Kidney capillary endothelial cell (primary cell): Measurements from ENCODE around the gene EGFR.
A peak's percentile ranks its signal among the peaks of the same experiment; 100 is the strongest.

Experiments
- DNase-seq: peaks from one replicate; pipeline ENCODE4 v3.0.0-alpha.2; 2018; ENCODE audit warnings: low spot score

Gene EGFR

DNA sequence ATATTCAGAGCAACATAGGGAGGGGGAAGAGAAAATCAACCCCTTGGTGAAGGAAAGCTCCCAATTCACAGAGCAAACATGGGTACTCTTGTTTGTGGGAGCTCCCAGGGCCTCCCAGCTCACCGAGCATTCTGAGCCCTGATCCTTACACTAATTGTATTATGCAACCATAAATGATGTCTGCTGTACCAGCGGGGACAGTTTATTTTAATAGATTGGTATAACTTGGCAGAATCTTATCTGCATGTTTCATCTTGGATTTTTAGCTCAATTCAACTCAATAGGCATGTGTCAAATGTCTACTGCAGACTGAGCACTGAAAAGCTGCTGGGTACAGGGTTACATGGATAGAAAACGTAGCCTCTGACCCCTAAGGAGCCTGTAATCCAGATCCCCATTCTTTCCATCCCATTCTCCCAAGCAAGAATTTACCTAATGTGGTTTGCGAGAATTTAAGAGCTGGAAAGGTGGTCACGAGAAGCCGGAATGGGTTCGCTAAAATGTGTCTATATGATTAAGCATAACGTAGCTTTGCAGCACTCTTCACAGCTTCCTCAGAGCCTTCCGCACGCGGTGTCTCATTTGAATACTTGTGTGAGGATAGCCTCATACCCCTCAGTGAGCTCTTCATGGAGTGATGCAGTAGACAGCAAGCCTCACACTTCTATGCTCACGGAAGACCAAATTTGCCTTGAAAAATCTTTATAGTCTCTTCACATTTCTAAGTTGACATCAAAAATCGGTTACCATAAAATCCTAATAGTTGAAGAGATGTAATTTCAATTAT, 18.3 kb downstream of the EGFR start:
- no peak for DNase-seq

DNA sequence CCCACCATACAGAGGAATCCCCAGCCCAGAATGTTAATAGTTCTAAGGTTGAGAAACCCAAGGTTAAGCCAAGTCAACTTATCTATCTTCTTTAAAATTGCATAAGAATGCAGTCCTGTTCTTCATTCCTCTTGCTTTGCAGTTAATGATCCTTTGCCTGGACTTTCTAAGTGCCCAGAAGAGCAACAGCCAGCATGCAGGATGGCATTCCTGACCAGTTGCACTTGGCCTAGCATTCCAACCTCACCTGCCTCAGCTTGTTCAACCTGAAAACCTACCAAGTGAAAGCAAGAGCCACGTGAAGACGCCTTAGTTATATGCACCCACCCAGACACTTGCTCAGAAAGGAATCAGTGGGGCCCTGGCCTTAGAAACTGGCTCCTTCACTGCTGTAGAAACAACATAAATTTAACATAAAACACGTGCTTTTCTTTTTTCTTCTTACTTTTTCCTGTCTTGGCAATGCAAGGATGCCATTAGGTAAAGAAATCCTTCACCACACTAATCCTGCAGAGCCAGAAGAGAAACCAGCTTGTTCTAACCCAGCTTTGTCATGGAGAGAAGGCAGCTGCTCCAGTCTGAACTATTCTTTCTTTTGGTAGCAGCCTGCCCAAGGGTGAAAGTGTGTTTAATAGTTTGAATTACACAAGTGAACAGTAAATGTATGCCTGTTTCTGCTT, 25.0 kb downstream of the EGFR start:
- DNase-seq, result no peak

GRCh38 chr7:55044371-55044717, 25.5 kb downstream of the EGFR start:
- DNase-seq, result no peak

DNA sequence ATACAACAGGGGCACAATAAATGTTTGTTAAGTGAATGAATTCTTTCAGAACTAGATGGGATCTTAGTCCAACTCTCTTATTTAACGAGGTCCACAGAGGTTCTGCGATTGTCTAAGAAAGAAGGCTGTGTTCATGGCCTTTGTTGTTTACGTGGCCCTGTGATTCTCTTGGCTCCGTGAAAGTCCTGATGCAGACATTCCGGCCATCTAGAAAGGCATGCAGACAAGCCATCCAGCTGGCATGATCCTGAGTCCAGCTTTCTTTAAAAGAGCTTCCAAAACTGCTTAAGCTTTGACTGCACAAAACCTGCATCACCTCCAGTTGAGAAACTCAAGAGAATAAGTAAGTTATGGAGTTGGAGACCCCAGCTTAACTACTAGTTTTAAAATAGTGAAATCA, 26.0 kb downstream of the EGFR start:
- no peak for DNase-seq

DNA sequence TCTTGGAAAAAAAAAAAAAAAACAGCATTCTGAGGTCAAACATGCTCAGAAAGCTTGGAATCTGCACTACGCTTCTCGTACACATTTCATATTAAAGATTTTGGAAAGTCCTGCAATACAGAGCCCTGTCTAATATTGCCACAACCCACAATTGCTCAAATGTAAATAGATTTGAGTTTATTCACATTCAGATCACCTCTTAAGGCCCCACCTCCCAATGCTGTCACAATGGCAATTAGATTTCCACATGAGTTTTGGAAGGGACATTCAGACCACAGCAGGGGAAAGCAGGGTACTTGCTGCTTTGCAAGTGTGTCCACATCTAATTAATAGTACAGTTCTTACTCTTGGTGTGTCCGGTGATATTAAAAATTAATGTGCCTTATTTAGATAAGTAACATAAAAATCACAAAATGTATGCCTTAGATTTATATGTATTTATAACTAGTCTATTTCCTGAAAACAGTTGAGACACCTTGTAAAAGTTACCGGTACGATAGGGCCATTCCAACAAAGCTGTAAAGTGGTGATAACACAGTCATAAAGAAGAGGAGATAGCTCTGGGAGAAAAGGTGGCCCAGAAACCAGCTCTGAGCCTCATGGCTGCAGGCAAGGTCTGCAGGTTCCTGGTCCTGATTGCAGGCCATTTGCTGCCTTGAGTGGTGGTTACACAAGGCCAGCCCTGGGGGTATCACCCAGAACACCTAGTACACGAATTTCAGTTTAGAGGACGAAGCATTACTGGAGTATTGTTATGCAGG, 27.9 kb downstream of the EGFR start:
- no peak for DNase-seq

DNA sequence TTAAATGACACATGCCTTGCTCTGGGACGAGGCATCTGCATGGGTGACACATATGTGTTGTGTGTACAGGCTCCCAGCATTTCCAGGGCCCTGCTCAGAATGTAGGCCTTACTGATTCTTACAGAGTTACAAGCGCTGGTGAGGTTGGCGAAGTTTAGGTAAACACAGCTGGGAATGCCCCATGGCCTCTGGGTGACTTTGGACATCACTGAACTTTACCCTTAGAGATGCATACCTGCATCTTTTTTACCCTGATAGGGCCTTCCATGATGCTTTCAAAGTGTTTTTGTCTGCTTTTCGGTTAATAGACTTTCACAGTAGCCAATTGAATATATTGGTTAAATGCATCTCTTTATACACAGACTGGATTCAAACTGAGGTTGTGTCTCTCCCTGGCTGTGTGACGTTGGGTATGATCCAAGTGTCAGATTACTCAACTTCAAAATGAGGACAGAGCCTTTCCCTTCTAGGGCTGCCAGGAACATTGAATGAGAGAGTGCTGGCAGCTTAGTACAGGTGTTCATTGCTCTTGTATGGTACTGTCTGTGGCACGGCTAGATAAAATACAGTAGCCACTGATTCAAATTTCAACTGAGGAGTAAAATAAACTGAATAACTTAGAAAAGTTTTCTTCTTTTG, 29.5 kb downstream of the EGFR start:
- DNase-seq, result no peak

DNA sequence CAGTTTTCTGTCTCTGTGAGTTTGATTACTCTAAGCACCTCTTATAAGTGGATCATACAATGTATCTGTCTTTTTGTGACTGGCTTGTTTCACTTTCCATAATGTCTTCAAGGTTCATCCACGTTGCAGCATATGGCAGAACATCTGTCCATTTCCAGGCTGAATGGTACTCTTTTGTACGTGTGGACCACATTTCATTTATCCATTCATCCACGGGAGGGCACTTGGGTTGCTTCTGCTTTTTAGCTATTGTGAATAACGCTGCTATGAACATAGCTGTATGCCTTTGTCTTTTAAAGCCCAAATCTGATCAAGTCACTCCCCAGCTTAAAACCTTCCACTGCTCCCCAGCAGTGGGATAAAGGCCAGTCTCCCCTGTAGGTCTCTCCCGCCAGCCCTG, 31.5 kb downstream of the EGFR start:
- no peak for DNase-seq

DNA sequence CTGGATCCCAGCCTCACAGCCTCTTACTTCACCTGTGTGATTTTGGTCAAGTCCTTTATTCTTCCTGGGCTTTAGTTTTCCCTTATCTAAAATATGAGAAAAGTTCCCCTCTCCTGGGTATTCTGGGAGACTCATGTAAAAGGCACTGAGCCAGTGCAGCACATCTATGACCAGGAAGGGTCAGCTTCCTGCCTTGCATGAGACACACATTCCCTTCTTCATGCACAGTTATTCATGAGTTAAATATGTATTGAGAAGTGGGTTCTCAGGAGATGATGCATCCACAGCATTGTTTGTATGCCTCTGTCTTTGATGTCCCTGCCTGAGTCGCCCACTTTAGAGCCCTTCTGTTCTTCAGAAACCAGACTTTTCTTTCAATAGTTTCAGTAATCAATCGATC, 33.3 kb downstream of the EGFR start:
- DNase-seq, result peak; percentile 34

GRCh38 chr7:55052741-55053427, 34.1 kb downstream of the EGFR start:
- no peak for DNase-seq

- no peak for DNase-seq
These were observed 35.1 kb downstream of the EGFR start for GRCh38 chr7:55053651-55054571.

- no peak for DNase-seq
These were observed 35.9 kb downstream of the EGFR start for GRCh38 chr7:55054758-55055157.

- no peak for DNase-seq
These were observed 36.7 kb downstream of the EGFR start for GRCh38 chr7:55055479-55055878.

DNA sequence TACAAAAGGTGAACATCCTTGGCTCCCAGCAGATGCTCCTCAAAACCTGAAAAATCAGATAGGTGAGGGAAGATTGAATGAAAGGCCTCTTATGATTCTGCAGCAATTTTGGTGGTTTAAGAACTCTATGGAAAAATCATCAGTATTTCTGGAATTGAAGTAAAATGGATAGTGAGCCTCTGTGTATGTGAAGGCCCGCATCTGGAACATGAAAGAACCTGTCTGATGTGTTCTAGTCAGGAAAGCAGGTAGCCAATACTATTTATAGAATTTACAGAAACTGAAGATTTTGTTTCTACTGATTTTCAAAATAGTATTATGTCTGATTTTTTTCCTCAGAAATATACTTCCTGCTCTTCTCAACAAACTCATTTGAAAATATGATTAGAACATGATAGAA, 37.3 kb downstream of the EGFR start:
- DNase-seq, result no peak

DNA sequence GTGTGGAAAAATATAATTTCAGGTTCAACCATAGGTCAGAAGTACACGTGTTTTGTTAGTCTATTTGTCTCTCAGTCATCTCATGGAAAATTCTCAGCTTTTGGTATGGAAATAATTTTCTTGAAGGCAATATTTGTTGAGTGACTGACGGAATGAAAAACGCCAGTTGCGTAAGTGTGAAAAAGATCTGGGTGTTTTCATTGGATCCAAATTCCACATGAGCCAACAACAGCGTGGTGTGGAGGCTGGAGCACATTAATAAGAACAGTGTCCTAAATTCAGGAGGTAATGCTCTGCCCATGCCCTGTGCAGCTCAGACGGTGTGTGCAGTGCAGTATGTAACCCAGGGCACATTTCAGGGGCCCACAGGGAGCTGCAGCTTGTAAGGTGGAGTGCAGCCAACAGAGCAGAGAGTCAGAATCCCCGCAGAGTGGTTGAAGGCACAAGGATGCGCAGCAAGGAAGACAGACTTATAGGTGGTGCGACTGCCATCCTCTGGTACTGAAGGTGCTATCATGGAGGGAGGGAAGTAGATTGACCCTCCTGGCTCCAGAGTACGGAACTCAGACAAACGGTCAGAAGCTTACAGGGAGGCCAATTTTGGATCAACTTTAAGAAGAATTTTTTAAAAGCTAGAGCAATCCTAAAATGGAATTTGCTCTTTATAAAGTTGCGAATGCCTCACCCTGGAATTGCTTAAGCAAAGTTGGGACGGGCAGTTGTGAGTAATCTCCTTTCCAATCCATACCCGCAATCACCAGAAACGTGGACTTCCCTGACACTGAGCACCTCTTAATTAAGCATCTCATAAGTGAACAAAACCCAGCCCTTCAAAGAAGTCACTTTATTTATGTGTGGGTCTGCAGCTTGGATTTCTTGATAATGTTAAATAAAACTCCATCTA, 38.0 kb downstream of the EGFR start:
- no peak for DNase-seq

GRCh38 chr7:55058314-55058713, 39.5 kb downstream of the EGFR start:
- no peak for DNase-seq

DNA sequence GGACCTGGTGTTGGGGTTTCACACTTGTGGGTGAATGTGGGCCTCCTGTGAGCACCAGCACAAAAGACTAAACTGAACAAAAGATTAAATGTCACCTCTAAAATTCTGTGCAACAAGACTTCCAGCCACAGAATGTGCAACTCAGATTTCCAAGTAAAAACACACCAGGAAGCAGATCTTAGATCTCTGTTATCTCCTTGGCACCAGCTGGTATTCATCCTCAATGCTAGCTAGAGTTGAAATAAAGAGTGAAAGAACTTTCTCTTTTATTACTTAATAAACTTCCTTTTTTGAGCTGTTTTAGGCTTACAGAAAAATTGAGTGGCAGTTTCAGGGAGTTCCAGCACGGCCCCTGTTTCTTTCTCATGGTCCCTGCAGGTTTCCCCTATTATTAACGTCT, 40.2 kb downstream of the EGFR start:
- DNase-seq, result no peak

- no peak for DNase-seq
These were observed 41.3 kb downstream of the EGFR start for GRCh38 chr7:55060085-55060484.

GRCh38 chr7:55060636-55061022, 41.8 kb downstream of the EGFR start:
- no peak for DNase-seq

- no peak for DNase-seq
These were observed 43.1 kb downstream of the EGFR start for GRCh38 chr7:55061726-55062499.
